AG10803 (cell line): Measurements from ENCODE around the gene DNAJC9.
"Not testable (repeated sequence)": the region's sequence is repeated elsewhere in the genome, so short reads cannot be mapped to it uniquely, and the experiment has no call there.

Experiments used
- DNase-seq: peaks from one replicate; pipeline ENCODE4 v3.0.0; 2010; ENCODE audit warnings: low read depth
- H3K4me3 ChIP-seq: 2 replicates; pipeline ENCODE4 v1.5.1; 2011; ENCODE audit warnings: mild to moderate bottlenecking, low read length, control low read depth
- CTCF ChIP-seq: conservative IDR thresholded peaks from 2 replicates; pipeline ENCODE4 v1.5.1; 2011; ENCODE audit warnings: mild to moderate bottlenecking, low read length, control low read depth, inconsistent platforms

Gene DNAJC9

GRCh38 chr10:73262880-73263555 is 16.0 kb upstream of the DNAJC9 start:
- no peak for DNase-seq
- no peak overlapping the region for H3K4me3 ChIP-seq
- TF ChIP-seq CTCF = no peak

- no peak overlapping the region for H3K4me3 ChIP-seq
- TF ChIP-seq CTCF = no peak
- peak; percentile 89 for DNase-seq
Measured at GRCh38 chr10:73262105-73262730, 15.2 kb upstream of the DNAJC9 start.

GRCh38 chr10:73261362-73261995 is 14.4 kb upstream of the DNAJC9 start:
- no peak for TF ChIP-seq CTCF
- DNase-seq = no peak
- no peak overlapping the region for H3K4me3 ChIP-seq

GRCh38 chr10:73258612-73259011 is 11.6 kb upstream of the DNAJC9 start:
- not testable (repeated sequence) for H3K4me3 ChIP-seq, DNase-seq

GRCh38 chr10:73253225-73253555 is 6.1 kb upstream of the DNAJC9 start:
- no peak; the same call in 1 of the 2 replicates for TF ChIP-seq CTCF
- DNase-seq = no peak
- peak overlapping the region; percentile 99 for H3K4me3 ChIP-seq

GRCh38 chr10:73252445-73253224 is 5.6 kb upstream of the DNAJC9 start, which contains the start of gene MRPS16:
Gene MRPS16 (minus strand): TSS chr10:73252644. CDS start chr10:73252482, 162 bp downstream.
- no peak for TF ChIP-seq CTCF
- peak within 1 kb of the TSS; percentile 99 for H3K4me3 ChIP-seq
- peak; percentile 97 for DNase-seq

GRCh38 chr10:73251683-73252444 is 4.8 kb upstream of the DNAJC9 start:
- DNase-seq = no peak
- peak overlapping the region; percentile 99 for H3K4me3 ChIP-seq
- TF ChIP-seq CTCF = no peak
